NCI-H2171 (cell line): Measurements from ENCODE around the gene TAOK2.

Experiments
- DNase-seq: peaks from one replicate; lab custom pipeline; 2025; lab: John Stamatoyannopoulos, UW

The TAOK2 gene

DNA sequence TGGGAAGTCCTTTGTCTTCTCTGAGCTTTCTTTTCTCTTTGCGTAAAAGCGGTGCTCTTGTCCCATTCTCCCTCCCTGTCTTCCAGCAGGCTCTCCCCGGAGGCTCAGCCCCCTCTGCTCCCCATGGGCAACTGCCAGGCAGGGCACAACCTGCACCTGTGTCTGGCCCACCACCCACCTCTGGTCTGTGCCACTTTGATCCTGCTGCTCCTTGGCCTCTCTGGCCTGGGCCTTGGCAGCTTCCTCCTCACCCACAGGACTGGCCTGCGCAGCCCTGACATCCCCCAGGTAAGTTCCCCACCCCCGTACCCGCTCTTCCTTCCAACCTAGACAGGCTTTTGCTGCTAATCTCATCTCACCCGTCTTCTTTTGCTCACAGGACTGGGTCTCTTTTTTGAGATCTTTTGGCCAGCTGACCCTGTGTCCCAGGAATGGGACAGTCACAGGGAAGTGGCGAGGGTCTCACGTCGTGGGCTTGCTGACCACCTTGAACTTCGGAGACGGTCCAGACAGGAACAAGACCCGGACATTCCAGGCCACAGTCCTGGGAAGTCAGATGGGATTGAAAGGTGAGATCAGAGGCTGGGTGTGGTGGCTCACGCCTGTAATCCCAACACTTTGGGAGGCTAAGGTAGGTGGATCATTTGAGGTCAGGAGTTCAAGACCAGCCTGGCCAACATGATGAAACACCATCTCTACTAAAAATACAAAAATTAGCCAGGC is 10.5 kb upstream of the TAOK2 start:
- DNase-seq, result no peak

DNA sequence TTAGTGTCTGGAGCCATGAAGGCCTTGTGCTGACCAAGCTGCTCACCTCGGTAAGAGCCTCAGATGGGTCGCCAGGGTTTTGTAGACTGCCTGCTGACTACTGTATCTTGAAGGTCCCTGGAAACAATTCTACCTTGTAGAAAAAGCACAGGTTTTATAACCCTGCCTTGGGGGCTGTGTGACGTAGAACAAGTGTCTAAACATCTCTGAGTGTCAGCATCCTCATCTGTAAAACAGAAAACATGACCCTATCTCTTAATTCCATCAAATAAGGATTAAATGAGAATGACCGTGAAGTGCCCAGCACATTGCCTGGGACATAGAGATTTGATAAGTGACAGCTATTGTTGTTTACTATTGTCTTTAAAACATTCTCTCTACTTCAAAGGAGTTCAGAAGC is 5.5 kb upstream of the TAOK2 start:
- DNase-seq, result no peak

DNA sequence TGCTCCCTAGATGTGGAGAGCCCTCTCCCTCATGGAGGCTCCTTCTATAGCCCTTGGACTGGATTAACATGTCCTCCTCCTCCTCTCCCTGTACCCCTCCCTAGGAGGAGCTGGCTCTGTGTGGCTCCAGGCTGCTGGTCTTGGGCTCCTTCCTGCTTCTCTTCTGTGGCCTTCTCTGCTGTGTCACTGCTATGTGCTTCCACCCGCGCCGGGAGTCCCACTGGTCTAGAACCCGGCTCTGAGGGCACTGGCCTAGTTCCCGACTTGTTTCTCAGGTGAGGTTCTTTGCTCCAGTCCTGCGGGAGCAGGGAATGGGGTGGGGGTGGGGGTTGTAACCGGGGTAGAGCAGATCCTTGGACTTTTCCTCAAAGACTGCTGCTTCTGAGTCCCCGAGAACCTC is 2.4 kb upstream of the TAOK2 start:
- DNase-seq, result no peak

- no peak for DNase-seq
Measured at GRCh38 chr16:29972500-29972899, 1.2 kb upstream of the TAOK2 start.

DNA sequence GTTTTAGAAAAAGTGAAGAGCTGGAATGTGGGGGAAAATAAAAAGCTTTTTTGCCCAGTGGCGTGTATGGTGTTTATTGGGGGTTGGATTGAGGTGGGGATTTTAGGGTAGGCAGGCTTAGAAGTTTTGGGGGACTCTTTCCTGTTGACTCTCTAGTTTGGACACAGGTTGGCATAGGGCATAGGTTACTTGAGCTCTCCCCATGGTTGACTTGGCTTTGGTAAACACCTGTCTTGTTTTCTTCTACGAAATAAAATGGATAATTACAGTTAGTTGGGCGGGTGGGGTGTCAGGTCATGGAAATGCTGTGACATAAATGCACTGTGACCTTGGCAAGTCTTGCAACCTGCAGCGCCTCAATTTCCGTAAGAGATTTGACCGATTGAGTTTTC is 680 bp upstream of the TAOK2 start:
- no peak for DNase-seq

DNA sequence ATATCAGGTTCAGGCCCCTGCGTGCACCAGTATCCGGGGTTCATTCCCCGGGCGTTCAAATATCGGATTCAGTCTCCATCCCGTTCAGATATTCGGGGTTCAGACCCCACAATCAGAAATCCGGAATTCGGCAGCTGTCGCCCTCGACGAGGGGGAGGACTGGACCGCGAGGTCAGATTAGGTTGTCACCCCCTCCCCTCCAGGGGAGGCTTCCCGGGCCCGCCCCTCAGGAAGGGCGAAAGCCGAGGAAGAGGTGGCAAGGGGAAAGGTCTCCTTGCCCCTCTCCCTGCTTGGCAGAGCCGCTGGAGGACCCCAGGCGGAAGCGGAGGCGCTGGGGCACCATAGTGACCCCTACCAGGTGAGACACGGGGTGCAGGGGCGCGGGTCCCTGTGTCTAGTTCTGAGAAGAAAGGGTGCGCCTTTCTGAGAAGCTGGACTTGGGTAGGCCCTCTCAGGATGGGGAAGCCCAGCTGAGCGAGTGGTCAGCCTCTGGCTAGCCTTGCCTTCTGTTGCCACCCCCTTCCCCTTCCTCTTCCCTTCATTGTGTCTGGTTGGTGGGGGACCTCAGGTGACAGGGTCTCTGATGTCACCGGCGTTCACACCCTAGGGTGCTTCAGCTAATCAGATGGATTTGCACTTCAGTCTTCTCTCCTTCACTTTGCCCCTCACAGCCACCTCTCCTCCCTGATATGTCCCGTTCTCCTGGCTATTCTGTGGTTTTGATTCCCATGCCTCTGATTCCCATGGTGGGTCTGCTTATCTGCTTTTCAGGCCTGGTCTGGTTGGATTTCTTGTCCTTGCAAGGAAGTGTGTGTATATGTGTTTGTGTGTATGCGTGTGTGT is 844 bp downstream of the TAOK2 start:
- DNase-seq, result no peak

GRCh38 chr16:29975134-29975538 is 1.5 kb downstream of the TAOK2 start:
- DNase-seq, result no peak

DNA sequence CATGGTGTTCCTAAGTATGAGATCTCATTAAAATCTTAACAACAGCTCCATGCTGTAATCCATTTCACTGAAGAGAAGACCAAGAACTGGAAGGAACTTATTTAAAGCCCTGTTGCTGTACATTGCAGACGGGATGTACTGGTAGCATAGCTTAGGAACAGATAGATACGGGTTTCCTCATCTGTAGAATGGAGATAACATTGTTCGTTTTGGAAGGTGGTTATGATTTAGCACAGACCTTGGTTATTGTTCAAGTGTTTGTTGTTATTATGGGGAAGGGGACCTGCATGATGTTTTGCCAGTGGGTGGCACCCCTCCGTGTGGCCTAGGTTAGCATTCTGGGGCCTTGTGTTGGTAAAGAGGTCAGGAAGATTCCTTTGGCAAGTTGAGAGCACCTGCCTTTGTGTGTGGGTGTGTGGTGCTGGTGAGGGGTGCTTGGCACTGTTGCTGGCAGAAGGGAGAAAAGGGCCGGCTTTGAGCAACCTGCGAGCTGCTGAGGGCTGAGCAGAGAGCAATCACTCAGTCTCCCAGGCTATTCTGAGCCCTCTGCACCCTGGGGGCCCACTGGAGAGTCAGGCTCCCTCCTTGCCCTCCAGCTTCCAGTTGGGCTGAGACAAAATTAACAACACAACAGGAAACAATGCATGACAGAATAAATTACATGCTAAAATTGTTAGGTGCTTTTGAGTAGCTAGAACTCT is 2.3 kb downstream of the TAOK2 start:
- DNase-seq, result no peak

DNA sequence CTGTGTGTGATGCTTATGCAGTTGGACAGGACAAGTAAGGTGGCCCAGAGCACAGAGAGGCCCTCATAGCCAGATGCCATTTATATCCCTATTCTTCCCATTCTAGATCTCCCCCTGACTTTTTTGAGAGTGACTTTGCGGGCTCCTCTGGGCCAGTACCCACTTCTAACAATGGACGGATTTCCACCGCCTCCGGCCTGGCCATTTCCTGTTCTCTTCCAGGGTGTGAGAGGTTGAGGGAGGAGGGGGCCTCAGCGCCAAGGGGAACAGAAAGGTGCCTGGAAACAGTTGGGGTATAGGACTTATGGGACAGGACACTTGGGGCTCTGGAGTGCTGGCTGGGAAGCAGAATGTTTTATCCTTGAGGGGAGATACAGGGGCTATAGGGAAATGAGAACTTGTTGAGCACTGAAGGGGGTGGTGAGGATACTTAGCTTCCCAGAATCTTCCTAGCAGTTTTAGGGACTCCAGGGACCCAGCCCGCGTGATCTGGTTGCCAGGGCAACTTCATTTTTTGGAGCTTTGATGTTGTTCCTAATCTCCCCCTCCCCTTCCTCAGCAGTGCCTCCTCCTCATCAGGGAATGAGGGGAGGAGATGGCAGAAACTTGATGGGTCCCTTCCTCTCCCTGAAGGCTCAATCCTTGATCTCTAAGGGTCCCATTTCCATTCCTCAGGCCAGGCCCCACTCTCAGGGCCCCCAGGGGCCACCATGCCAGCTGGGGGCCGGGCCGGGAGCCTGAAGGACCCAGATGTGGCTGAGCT is 3.6 kb downstream of the TAOK2 start:
- no peak for DNase-seq

DNA sequence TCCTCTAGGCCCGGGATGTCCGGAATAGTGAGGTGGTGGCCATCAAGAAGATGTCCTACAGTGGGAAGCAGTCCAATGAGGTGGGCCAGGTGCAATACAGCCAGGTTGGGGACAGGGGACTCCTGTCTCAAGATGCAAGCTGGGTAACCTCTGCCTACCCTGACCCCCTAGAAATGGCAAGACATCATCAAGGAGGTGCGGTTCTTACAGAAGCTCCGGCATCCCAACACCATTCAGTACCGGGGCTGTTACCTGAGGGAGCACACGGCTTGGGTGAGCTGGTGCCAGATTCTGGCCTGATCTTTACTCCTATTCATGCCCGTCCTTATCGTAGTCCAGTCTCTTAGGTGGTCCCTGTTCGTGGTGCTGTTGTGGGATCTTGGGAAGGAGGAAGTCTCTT is 4.4 kb downstream of the TAOK2 start:
- no peak for DNase-seq

DNA sequence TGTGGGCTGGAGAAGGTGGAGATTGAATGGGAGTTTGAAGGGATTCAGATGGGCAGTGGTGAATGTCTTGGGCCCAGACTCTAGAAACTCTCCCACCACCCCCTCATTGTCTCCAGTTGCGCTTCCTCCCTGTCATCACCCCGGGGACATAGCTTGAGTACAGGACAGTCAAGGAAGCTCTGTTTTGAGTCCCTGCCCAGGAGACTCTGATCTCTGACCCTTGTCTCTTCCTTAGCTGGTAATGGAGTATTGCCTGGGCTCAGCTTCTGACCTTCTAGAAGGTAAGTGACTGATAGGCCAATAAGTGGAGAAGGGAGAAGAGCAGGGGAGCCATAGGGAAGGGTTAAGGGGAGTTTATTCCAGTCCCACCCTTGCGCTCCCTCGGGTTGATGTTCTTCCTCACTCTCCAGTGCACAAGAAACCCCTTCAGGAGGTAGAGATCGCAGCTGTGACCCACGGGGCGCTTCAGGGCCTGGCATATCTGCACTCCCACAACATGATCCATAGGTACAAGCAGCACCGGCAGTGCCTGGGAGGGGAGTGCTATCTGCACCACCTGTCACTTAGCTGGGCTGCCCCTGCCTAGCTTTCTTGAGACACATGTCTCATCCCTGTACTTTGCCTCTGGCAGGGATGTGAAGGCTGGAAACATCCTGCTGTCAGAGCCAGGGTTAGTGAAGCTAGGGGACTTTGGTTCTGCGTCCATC is 5.0 kb downstream of the TAOK2 start:
- no peak for DNase-seq

- no peak for DNase-seq
Measured at GRCh38 chr16:29982560-29983419, 9.1 kb downstream of the TAOK2 start.

- DNase-seq, result no peak
Measured at GRCh38 chr16:29983420-29984136, 9.9 kb downstream of the TAOK2 start.

- no peak for DNase-seq
Measured at GRCh38 chr16:29984137-29984763, 10.6 kb downstream of the TAOK2 start.

DNA sequence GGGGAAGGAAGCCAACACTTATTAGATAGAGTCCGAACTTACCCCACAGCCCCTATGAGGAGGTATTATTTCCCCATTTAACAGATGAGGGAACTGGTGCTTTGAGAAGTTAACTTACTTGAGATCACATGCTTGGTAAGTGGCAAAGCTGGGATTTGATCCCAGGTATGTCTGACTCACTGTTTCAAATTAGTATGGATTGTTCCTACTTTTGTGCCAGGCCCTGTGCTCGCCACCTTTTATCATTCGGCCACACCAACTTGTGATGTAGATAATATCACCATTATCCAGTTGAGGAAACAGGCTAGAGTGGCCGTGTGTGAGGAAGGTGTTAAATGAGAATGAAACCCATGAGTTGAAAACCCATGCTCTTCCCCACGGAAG is 11.1 kb downstream of the TAOK2 start:
- DNase-seq, result no peak

- DNase-seq, result no peak
Measured at GRCh38 chr16:29985271-29985811, 11.7 kb downstream of the TAOK2 start.

GRCh38 chr16:29986231-29986630 is 12.6 kb downstream of the TAOK2 start:
- DNase-seq, result no peak

DNA sequence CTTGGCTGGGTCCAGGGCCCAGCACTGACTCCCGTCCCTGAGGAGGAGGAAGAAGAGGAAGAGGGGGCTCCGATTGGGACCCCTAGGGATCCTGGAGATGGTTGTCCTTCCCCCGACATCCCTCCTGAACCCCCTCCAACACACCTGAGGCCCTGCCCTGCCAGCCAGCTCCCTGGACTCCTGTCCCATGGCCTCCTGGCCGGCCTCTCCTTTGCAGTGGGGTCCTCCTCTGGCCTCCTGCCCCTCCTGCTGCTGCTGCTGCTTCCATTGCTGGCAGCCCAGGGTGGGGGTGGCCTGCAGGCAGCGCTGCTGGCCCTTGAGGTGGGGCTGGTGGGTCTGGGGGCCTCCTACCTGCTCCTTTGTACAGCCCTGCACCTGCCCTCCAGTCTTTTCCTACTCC is 13.3 kb downstream of the TAOK2 start:
- DNase-seq, result no peak
